Neural progenitor cell (in vitro differentiated cells): Measurements from ENCODE around the gene CCDC134. TPM values are rescaled to one million over a fixed set of nuclear protein-coding genes. Genes with fewer than 3 reads are reported as not detected.

Experiments
- DNase-seq: peaks from one replicate; pipeline ENCODE4 v3.0.0-alpha.2; 2016; ENCODE audit warnings: low spot score
- H2AFZ ChIP-seq: fragments of 200-600 bp; sonication (generic); replicated peaks from 2 replicates; pipeline ENCODE4 v1.6.1; 2016; ENCODE audit warnings: antibody characterized with exemption
- H3F3A ChIP-seq: fragments of 200-600 bp; sonication (generic); 2 replicates; pipeline ENCODE4 v1.6.1; 2016; ENCODE audit warnings: antibody characterized with exemption, low read depth
- H3K27ac ChIP-seq: fragments of 200-600 bp; sonication (generic); 2 replicates; pipeline ENCODE4 v1.5.1; 2016; ENCODE audit warnings: mild to moderate bottlenecking
- H3K27me3 ChIP-seq: fragments of 200-600 bp; sonication (generic); 2 replicates; pipeline ENCODE4 v1.6.1; 2016; ENCODE audit warnings: mild to moderate bottlenecking, moderate library complexity
- H3K36me3 ChIP-seq: fragments of 200-600 bp; sonication (generic); 2 replicates; pipeline ENCODE4 v1.5.1; 2016
- H3K4me1 ChIP-seq: fragments of 200-600 bp; sonication (generic); 2 replicates; pipeline ENCODE4 v1.6.1; 2016; ENCODE audit warnings: mixed run types
- H3K4me2 ChIP-seq: fragments of 200-600 bp; sonication (generic); 2 replicates; pipeline ENCODE4 v1.6.1; 2016
- H3K4me3 ChIP-seq: fragments of 200-600 bp; sonication (generic); 2 replicates; pipeline ENCODE4 v1.5.1; 2016
- H3K79me2 ChIP-seq: fragments of 200-600 bp; sonication (generic); 2 replicates; pipeline ENCODE4 v1.6.1; 2016; ENCODE audit warnings: low read depth
- H3K9ac ChIP-seq: fragments of 200-600 bp; sonication (generic); 2 replicates; pipeline ENCODE4 v1.6.1; 2016
- H3K9me3 ChIP-seq: fragments of 200-600 bp; sonication (generic); 2 replicates; pipeline ENCODE4 v1.5.1; 2016; ENCODE audit warnings: low read depth
- H4K20me1 ChIP-seq: fragments of 200-600 bp; sonication (generic); 2 replicates; pipeline ENCODE4 v1.6.1; 2016; ENCODE audit warnings: low read depth
- H3K27ac Mint-ChIP-seq: 3 replicates; pipeline ENCODE4 v1.8.0; 2021; ENCODE audit warnings: mixed read lengths
- H3K27me3 Mint-ChIP-seq: 2 replicates; pipeline ENCODE4 v1.8.0; 2022; ENCODE audit warnings: low read depth, mild to moderate bottlenecking, inconsistent platforms, moderate library complexity, mixed read lengths; ENCODE audit not compliant: insufficient read depth
- H3K36me3 Mint-ChIP-seq: 3 replicates; pipeline ENCODE4 v1.8.0; 2021; ENCODE audit warnings: mixed read lengths
- H3K4me1 Mint-ChIP-seq: 3 replicates; pipeline ENCODE4 v1.8.0; 2021; ENCODE audit warnings: mixed read lengths
- H3K4me3 Mint-ChIP-seq: 3 replicates; pipeline ENCODE4 v1.8.0; 2021; ENCODE audit warnings: mild to moderate bottlenecking, moderate library complexity, mixed read lengths
- H3K9me3 Mint-ChIP-seq: 3 replicates; pipeline ENCODE4 v1.8.0; 2020; ENCODE audit warnings: mixed read lengths
- EZH2 ChIP-seq: fragments of 200-600 bp; sonication (generic); IDR thresholded peaks from 2 replicates; pipeline ENCODE4 v1.6.1; 2017; ENCODE audit warnings: antibody characterized with exemption, mild to moderate bottlenecking, moderate library complexity
- EZH2phosphoT487 ChIP-seq: fragments of 200-600 bp; sonication (generic); IDR thresholded peaks from 2 replicates; pipeline ENCODE4 v1.6.1; 2017; ENCODE audit warnings: antibody characterized with exemption
- total RNA-seq: library from RNA; depleted of rRNA; stranded (reverse); fragments of >200 nt; gene quantifications from 2 replicates; pipeline ENCODE4 v1.2.3, GENCODE V29; 2015; ENCODE audit warnings: low replicate concordance
- TF ChIP-seq, protein P1 (sequence below): fragments of 200-600 bp; sonication (generic); IDR thresholded peaks from 2 replicates; pipeline ENCODE4 v1.5.1; 2017; ENCODE audit warnings: antibody characterized with exemption, mild to moderate bottlenecking

The CCDC134 gene
- total RNA-seq, 1 donor from 2014 or later: 8.8 TPM

GRCh38 chr22:41799486-41800347 is 762 bp upstream of the CCDC134 start:
- H3K9ac ChIP-seq: no peak overlapping the region

DNA sequence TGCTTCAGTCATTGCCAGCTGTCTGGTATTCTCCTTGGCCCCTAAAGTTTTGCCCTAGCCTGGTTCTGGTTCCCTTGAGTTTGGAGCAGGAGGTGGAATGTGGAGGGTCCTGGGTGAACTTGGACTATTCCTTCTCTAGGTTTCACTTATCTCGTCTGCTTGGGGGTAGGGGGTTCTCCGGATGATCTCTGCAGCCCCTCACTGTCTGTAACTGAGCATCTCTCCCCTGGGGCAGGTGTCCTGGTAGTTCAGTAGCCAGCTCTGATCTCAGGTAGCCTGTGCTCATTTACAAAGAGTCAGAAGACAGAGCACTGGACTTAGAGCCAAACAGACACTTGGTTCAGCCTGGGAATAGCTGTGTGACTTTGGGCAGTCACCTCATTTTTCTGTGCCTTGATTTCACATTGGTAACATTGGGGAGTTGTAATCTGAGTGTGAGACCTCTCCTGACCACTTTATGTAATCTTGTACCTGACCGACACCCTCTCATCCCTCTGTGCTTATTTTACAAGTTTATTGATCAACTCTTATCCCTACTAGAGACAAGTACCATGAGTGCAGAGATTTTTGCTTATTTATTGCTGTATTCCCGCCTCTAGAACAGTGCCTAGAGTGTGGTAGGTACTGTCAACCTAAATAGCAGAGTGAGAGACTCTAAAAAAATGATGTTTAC is 804 bp downstream of the CCDC134 start:
- H3K27ac ChIP-seq: peak overlapping the region; percentile 24
- peak overlapping the region; percentile 97 for H3K4me2 ChIP-seq
- Mint-ChIP-seq H3K4me3 (peak overlapping the region; percentile 96), H3K36me3 (peaks cover 6% of the 10 kb centered on the region), H3K9me3 (no peaks in the 10 kb centered on the region), H3K27ac (peak overlapping the region; percentile 1), H3K27me3 (peaks cover 3% of the 10 kb centered on the region), H3K4me1 (peaks cover 37% of the 10 kb centered on the region)
- no peaks in the 10 kb centered on the region for H3K27me3 ChIP-seq
- DNase-seq: no peak
- TF ChIP-seq EZH2phosphoT487 (no peak), EZH2 (no peak)
- TF ChIP-seq, protein P1, sequence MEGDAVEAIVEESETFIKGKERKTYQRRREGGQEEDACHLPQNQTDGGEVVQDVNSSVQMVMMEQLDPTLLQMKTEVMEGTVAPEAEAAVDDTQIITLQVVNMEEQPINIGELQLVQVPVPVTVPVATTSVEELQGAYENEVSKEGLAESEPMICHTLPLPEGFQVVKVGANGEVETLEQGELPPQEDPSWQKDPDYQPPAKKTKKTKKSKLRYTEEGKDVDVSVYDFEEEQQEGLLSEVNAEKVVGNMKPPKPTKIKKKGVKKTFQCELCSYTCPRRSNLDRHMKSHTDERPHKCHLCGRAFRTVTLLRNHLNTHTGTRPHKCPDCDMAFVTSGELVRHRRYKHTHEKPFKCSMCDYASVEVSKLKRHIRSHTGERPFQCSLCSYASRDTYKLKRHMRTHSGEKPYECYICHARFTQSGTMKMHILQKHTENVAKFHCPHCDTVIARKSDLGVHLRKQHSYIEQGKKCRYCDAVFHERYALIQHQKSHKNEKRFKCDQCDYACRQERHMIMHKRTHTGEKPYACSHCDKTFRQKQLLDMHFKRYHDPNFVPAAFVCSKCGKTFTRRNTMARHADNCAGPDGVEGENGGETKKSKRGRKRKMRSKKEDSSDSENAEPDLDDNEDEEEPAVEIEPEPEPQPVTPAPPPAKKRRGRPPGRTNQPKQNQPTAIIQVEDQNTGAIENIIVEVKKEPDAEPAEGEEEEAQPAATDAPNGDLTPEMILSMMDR: no peak
- peaks cover 22% of the 10 kb centered on the region for H3K4me1 ChIP-seq
- H3K79me2 ChIP-seq: peaks cover 50% of the 10 kb centered on the region
- peaks cover 8% of the 10 kb centered on the region for H4K20me1 ChIP-seq
- H3K9ac ChIP-seq: peak overlapping the region; percentile 66
- H2AFZ ChIP-seq: peak overlapping the region; percentile 77
- peak overlapping the region; percentile 75 for H3K4me3 ChIP-seq
- H3K36me3 ChIP-seq: no peaks in the 10 kb centered on the region
- no peaks in the 10 kb centered on the region for H3K9me3 ChIP-seq
- peaks cover 14% of the 10 kb centered on the region for H3F3A ChIP-seq

More at GRCh38 chr22:41799486-41800347, 762 bp upstream of the CCDC134 start:
- Histone ChIP-seq H3K4me2 (peak overlapping the region; percentile 97), H3K27me3 (no peaks in the 10 kb centered on the region), H4K20me1 (peaks cover 8% of the 10 kb centered on the region), H3F3A (peaks cover 14% of the 10 kb centered on the region), H3K79me2 (peaks cover 38% of the 10 kb centered on the region), H3K4me3 (peak overlapping the region; percentile 75), H3K36me3 (no peaks in the 10 kb centered on the region), H2AFZ (peak overlapping the region; percentile 74), H3K27ac (no peak overlapping the region), H3K9me3 (no peaks in the 10 kb centered on the region), H3K4me1 (peaks cover 22% of the 10 kb centered on the region)
- TF ChIP-seq EZH2phosphoT487 (no peak), EZH2 (no peak)
- TF ChIP-seq, protein P1: no peak
- Mint-ChIP-seq H3K27me3 (peaks cover 3% of the 10 kb centered on the region), H3K4me3 (peak overlapping the region; percentile 96), H3K9me3 (no peaks in the 10 kb centered on the region), H3K27ac (peak overlapping the region; percentile 91), H3K4me1 (peaks cover 33% of the 10 kb centered on the region), H3K36me3 (peaks cover 6% of the 10 kb centered on the region)
- DNase-seq: peak; percentile 39

DNA sequence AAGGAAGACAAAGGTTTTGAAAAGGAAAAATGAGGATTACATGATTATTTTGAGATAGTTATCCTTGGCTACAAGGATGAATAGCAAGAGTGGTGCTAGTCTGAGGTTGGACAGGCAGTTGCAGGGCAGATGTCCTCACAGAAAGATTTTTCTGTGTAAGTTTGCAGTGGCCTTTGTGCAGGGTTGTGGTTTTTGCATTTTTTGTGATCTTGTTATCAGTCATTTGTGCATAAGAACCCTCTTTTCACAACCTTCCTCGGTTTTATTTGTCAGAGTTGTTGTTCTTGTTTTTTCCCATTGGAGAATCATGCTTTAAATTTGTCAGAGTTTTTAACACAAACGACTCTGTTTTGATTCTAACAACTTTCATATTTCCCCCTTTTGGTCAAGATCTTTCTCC is 1.4 kb downstream of the CCDC134 start:
- Mint-ChIP-seq H3K4me3 (peak overlapping the region; percentile 96), H3K27me3 (peaks cover 3% of the 10 kb centered on the region), H3K9me3 (no peaks in the 10 kb centered on the region), H3K36me3 (peaks cover 6% of the 10 kb centered on the region), H3K27ac (no peak overlapping the region), H3K4me1 (peaks cover 37% of the 10 kb centered on the region)
- Histone ChIP-seq H3K9ac (no peak overlapping the region), H3K27me3 (no peaks in the 10 kb centered on the region), H3F3A (peaks cover 14% of the 10 kb centered on the region), H3K4me2 (peak overlapping the region; percentile 97), H3K9me3 (no peaks in the 10 kb centered on the region), H3K79me2 (peaks cover 56% of the 10 kb centered on the region), H3K27ac (no peak overlapping the region), H3K4me1 (peaks cover 22% of the 10 kb centered on the region), H2AFZ (no peak overlapping the region), H3K36me3 (no peaks in the 10 kb centered on the region), H4K20me1 (peaks cover 8% of the 10 kb centered on the region), H3K4me3 (peak overlapping the region; percentile 75)
- DNase-seq: no peak
- TF ChIP-seq, protein P1: no peak
- TF ChIP-seq EZH2phosphoT487 (no peak), EZH2 (no peak)
